NCI-H69 (cell line): ENCODE data around the gene KLHL13.

Experiments
- DNase-seq: peaks from one replicate; lab custom pipeline; 2025; lab: John Stamatoyannopoulos, UW

Gene KLHL13

DNA sequence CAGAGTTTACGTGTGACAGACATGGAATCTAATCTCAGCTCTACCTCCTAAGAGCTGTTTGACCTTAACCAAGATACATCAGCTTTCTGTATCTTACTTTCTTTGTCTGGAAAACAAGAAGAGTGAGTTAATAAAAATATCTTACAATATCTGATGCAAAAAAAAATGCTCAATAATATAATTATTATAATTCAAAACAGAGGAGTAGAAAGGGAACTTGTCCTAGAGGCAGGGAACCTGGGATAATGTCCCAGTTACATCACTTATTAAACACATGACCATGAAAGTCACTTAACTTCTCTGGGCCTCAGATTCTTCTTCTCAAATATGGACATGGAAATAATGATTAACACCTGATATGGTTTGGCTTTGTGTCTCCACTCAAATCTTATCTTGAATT, 256.1 kb downstream of the KLHL13 start:
- DNase-seq, result no peak

GRCh38 chrX:117854806-117855205, 261.8 kb downstream of the KLHL13 start:
- no peak for DNase-seq

DNA sequence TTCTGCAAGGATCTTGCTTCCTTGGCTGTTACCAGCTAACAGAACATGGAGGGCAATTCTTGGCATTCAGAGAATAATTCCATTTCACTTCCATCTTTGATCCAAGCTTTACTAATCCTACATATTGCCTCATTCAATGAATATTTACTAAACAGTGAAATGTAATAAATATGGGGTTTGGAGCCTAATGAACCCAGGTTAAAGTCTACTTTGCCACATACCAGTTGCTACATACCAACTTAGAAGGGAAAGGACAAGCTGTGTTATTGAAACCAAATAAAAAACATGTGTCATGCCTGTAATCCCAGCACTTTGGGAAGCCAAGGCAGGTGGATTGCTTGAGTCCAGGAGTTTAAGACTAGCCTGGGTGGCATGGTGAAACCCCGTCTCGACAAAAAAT, 265.6 kb downstream of the KLHL13 start:
- no peak for DNase-seq
